Mammary epithelial cell (primary cell): ENCODE data around the gene KRTAP10-4.

Experiments used
- EZH2 ChIP-seq: IDR thresholded peaks from 2 replicates; pipeline ENCODE4 v1.6.1; 2012; ENCODE audit warnings: low read length, inconsistent platforms, borderline replicate concordance
- TF ChIP-seq, protein P1 (sequence below), 2 donors: IDR thresholded peaks in 1 of 2; conservative IDR thresholded peaks in 1 of 2; 2 replicates each; pipeline ENCODE4 v1.5.1; 2011 to 2012; ENCODE audit warnings: inconsistent platforms in 2 of 2, low read length in 2 of 2, mild to moderate bottlenecking in 2 of 2, control low read depth in 1 of 2, low read depth in 1 of 2; ENCODE audit not compliant: insufficient read depth in 1 of 2; ENCODE audit errors: extremely low read depth in 1 of 2

DNA sequence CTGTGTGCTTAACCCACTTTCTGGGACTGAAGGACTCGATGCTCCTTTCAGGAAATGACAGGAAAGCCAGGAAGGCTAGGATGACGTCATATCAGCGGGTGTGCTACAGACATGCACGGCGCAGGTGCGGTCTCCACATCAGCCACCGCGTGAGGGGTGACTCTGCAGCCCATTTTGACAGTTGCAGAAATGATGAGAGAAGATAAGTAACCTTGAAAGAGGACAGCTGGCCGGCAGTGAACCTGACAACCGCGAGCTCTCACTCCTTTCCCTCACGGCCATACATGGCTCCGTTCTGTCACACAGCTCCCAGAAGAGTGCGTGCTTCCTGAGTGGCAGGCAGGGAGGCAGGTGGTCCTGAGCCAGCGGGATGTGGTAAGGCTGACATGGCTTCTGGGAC, 8.5 kb downstream of the KRTAP10-4 start:
- TF ChIP-seq, protein P1, sequence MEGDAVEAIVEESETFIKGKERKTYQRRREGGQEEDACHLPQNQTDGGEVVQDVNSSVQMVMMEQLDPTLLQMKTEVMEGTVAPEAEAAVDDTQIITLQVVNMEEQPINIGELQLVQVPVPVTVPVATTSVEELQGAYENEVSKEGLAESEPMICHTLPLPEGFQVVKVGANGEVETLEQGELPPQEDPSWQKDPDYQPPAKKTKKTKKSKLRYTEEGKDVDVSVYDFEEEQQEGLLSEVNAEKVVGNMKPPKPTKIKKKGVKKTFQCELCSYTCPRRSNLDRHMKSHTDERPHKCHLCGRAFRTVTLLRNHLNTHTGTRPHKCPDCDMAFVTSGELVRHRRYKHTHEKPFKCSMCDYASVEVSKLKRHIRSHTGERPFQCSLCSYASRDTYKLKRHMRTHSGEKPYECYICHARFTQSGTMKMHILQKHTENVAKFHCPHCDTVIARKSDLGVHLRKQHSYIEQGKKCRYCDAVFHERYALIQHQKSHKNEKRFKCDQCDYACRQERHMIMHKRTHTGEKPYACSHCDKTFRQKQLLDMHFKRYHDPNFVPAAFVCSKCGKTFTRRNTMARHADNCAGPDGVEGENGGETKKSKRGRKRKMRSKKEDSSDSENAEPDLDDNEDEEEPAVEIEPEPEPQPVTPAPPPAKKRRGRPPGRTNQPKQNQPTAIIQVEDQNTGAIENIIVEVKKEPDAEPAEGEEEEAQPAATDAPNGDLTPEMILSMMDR (conservative IDR thresholded peaks at IDR 0.05 in 1 of 2, IDR thresholded peaks at IDR 0.05 in 1 of 2; ENCODE audit: extremely low read depth in 1 of 2, insufficient read depth in 1 of 2, low read depth in 1 of 2, low read length in 2 of 2) = no peak
- TF ChIP-seq EZH2 = no peak
